Measurements from ENCODE around the gene PLA2G4D.

Gene PLA2G4D

GRCh38 chr15:42090370-42090769 lies 4.0 kb downstream of the PLA2G4D start:
- no peak for DNase-seq

- DNase-seq, result no peak
These were observed 4.4 kb downstream of the PLA2G4D start for GRCh38 chr15:42089942-42090341.

GRCh38 chr15:42088801-42089640 lies 5.3 kb downstream of the PLA2G4D start:
- DNase-seq, result no peak

GRCh38 chr15:42087926-42088800 lies 6.2 kb downstream of the PLA2G4D start:
- no peak for DNase-seq

GRCh38 chr15:42087460-42087859 lies 6.9 kb downstream of the PLA2G4D start:
- DNase-seq, result no peak

GRCh38 chr15:42085721-42086120 lies 8.6 kb downstream of the PLA2G4D start:
- no peak for DNase-seq

- DNase-seq, result no peak
These were observed 9.1 kb downstream of the PLA2G4D start for GRCh38 chr15:42085236-42085605.

- DNase-seq, result peak; percentile 41 to 52
These were observed 9.7 kb downstream of the PLA2G4D start for GRCh38 chr15:42084465-42085235.

GRCh38 chr15:42083916-42084315 lies 10.4 kb downstream of the PLA2G4D start:
- no peak for DNase-seq

GRCh38 chr15:42083605-42083908 lies 10.8 kb downstream of the PLA2G4D start:
- no peak for DNase-seq

GRCh38 chr15:42082823-42083604 lies 11.3 kb downstream of the PLA2G4D start:
- no peak for DNase-seq

GRCh38 chr15:42082141-42082540 lies 12.2 kb downstream of the PLA2G4D start:
- no peak for DNase-seq

- no peak for DNase-seq
These were observed 13.2 kb downstream of the PLA2G4D start for GRCh38 chr15:42080919-42081830.

- no peak for DNase-seq
These were observed 14.0 kb downstream of the PLA2G4D start for GRCh38 chr15:42080186-42080918.

- no peak for DNase-seq
These were observed 14.9 kb downstream of the PLA2G4D start for GRCh38 chr15:42079401-42079908.

GRCh38 chr15:42078903-42079302 lies 15.5 kb downstream of the PLA2G4D start:
- DNase-seq, result no peak

GRCh38 chr15:42077689-42078088 lies 16.7 kb downstream of the PLA2G4D start:
- no peak for DNase-seq

GRCh38 chr15:42073418-42073817 lies 20.9 kb downstream of the PLA2G4D start:
- DNase-seq, result no peak

GRCh38 chr15:42072141-42072685 lies 22.1 kb downstream of the PLA2G4D start:
- DNase-seq, result no peak

- DNase-seq, result no peak
These were observed 22.6 kb downstream of the PLA2G4D start for GRCh38 chr15:42071717-42072116.

All from CD4-positive, alpha-beta T cell treated with Interleukin-4 for 1 hour (primary cell).